Skeletal muscle satellite cell (primary cell): ENCODE measurements around the gene KIF5C.

ENCODE experiments used
- H3K27me3 ChIP-seq: 2 replicates; pipeline ENCODE4 v1.7.0; 2013; ENCODE audit warnings: low read length; ENCODE audit not compliant: control insufficient read depth, insufficient read depth
- H3K36me3 ChIP-seq: 2 replicates; pipeline ENCODE4 v1.7.0; 2013; ENCODE audit warnings: mild to moderate bottlenecking, control low read depth, low read length; ENCODE audit not compliant: insufficient read depth
- H3K4me1 ChIP-seq: 2 replicates; pipeline ENCODE4 v1.7.0; 2013; ENCODE audit warnings: low read length; ENCODE audit not compliant: control insufficient read depth, insufficient read depth
- H3K4me2 ChIP-seq: 2 replicates; pipeline ENCODE4 v1.7.0; 2013; ENCODE audit warnings: mild to moderate bottlenecking, low read length
- H3K4me3 ChIP-seq: 2 replicates; pipeline ENCODE4 v1.7.0; 2013; ENCODE audit warnings: low read length
- H3K9ac ChIP-seq: 2 replicates; pipeline ENCODE4 v1.7.0; 2013; ENCODE audit warnings: mild to moderate bottlenecking, low read depth, low read length, moderate library complexity
- H3K9me3 ChIP-seq: replicated peaks from 2 replicates; pipeline ENCODE4 v1.7.0; 2013; ENCODE audit warnings: mild to moderate bottlenecking, control low read depth, low read length

Gene KIF5C

GRCh38 chr2:148866091-148866490 is 8.9 kb upstream of the KIF5C start:
- no peak overlapping the region for H3K4me2 ChIP-seq
- peaks cover 22% of the 10 kb centered on the region for H3K27me3 ChIP-seq
- H3K4me1 ChIP-seq, result no peaks in the 10 kb centered on the region
- no peaks in the 10 kb centered on the region for H3K36me3 ChIP-seq
- no peaks in the 10 kb centered on the region for H3K9me3 ChIP-seq
- H3K9ac ChIP-seq, result no peak overlapping the region
- H3K4me3 ChIP-seq, result no peak overlapping the region

DNA sequence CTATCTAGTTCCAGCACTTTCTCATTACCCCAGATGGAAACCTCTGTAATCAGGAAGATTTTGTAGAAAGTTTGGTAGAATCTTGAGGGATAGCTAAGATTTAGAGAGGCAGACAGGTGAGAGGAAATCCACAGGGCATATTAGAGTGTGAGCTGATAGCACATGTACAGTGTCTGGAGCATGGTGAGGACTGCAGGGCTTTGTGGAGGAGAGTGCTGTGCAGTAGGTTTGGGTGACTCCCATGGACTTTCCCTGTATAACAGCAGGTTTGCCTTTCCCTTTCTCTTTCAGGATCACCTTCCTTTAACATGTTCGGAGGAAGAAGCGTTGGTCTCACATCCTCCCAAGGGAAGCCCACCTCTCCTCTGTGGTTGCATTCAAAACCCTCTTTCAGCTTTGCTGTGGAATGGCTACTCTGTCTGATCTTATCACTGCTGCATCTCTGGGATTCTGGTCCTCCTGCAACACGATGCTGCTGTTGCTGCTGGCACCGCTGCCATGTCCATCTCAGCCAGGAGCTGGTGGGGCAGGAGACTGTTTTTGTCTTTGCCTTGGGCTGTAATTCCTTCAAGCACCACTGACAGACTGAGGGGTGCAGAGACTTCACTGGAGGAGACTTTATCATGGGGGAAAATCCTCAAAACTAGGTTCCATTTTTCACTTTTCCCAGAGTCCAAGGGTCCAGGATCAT is 7.8 kb upstream of the KIF5C start:
- H3K9ac ChIP-seq, result no peak overlapping the region
- H3K4me1 ChIP-seq, result no peaks in the 10 kb centered on the region
- peaks cover 24% of the 10 kb centered on the region for H3K27me3 ChIP-seq
- H3K4me2 ChIP-seq, result no peak overlapping the region
- no peaks in the 10 kb centered on the region for H3K9me3 ChIP-seq
- no peaks in the 10 kb centered on the region for H3K36me3 ChIP-seq
- H3K4me3 ChIP-seq, result no peak overlapping the region

DNA sequence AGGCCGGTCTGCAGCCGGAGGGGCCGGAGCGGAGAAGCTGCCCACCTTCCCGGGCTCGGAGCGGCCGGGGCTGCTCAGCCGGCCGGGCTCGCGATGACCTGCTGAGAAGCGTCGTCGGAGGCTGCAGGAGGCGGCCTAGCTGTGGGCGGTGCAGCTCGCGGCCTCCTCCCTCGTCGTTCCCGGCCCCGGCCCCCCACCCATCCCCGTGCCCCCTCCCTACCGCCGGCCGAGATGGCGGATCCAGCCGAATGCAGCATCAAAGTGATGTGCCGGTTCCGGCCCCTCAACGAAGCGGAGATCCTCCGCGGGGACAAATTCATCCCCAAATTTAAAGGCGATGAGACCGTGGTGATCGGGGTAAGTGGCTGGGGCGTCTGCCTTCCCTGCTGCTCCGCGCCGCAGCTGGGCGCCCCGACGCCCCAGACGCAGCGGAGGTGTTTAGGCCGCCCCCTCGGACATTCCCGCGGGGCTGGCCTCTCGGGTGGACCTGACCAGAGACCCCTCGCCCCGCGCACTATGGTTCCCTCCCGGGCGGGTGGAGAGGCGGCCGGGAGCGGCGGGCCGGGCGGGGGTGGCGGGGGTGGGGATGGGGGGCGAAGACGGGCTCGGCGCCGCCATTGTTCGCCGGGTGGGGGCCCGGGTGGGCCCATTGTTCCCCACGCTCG is 492 bp downstream of the KIF5C start:
- Histone ChIP-seq H3K4me3 (peak overlapping the region; percentile 47), H3K4me2 (peak overlapping the region; percentile 74), H3K4me1 (peaks cover 4% of the 10 kb centered on the region), H3K27me3 (peaks cover 36% of the 10 kb centered on the region), H3K9me3 (no peaks in the 10 kb centered on the region), H3K9ac (no peak overlapping the region), H3K36me3 (no peaks in the 10 kb centered on the region)

DNA sequence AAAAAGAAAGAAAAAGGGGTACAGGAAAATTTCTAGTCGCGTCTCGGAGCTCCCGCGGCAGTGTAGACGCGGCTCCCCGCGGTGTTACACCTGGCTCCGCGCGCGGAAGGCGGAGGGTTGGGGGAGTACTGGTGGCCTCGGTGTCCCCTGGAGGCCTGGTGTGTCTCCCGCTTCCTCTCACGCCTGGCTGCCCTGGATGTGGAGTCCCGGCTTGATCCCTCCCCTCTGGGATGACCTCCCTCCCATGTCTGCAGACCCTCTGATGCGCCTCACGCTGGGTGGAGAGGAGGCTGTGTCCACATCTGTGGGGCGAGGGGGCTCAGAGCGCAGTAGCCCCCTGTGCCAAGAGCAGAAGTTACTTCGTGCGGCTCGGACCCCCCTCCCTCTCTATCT is 1.2 kb downstream of the KIF5C start:
- Histone ChIP-seq H3K9me3 (no peaks in the 10 kb centered on the region), H3K27me3 (peaks cover 36% of the 10 kb centered on the region), H3K4me1 (peaks cover 4% of the 10 kb centered on the region), H3K4me2 (peak overlapping the region; percentile 41), H3K36me3 (no peaks in the 10 kb centered on the region), H3K9ac (no peak overlapping the region), H3K4me3 (no peak overlapping the region)

DNA sequence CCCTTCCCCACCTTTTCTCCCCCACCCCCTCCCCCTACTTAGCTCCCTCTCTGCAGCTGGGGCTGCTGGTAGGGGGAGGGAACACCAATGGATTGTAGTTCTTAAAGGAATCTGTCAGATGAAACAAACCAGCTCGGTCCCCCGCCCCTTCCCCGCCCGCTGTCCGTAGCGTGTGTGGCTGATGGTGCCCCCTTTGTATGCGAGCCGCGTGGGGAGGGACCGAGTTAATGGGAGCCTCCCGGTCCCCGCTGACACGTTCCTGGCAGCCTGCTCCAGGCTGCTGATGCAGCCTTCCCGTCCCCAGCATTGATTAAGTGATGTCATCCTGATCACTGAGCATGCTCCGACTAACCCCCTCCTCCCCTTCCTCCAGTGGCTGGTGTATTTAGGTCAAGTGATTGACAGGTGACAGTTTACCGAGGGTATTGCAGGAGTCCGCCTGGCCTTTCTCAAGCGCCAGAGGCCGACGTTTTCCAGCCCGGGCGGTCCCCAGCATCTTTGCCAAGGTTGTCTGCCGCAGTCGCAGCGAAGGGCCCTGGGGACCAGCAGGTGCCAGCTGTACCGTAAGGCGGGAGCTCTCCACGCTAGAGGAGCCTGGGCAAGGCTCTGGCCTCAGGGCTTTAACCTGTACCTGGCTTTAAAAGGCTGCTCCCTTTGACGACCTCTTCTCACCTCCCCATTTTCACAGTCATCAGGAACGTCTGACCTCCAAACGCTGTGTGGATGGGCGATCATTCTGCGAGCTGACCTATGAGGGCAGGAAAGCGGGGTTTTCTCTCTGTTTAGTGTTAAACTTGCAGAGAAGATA is 1.8 kb downstream of the KIF5C start:
- Histone ChIP-seq H3K36me3 (no peaks in the 10 kb centered on the region), H3K27me3 (peaks cover 36% of the 10 kb centered on the region), H3K4me2 (peak overlapping the region; percentile 5), H3K9ac (no peak overlapping the region), H3K4me1 (peaks cover 4% of the 10 kb centered on the region), H3K4me3 (no peak overlapping the region), H3K9me3 (no peaks in the 10 kb centered on the region)

- Histone ChIP-seq H3K9ac (no peak overlapping the region), H3K4me2 (no peak overlapping the region), H3K4me1 (peaks cover 4% of the 10 kb centered on the region), H3K36me3 (no peaks in the 10 kb centered on the region), H3K4me3 (no peak overlapping the region), H3K9me3 (no peaks in the 10 kb centered on the region), H3K27me3 (peaks cover 35% of the 10 kb centered on the region)
Measured at GRCh38 chr2:148877403-148877740, 2.3 kb downstream of the KIF5C start.

GRCh38 chr2:148880636-148881035 is 5.6 kb downstream of the KIF5C start:
- Histone ChIP-seq H3K4me3 (no peak overlapping the region), H3K9me3 (no peaks in the 10 kb centered on the region), H3K27me3 (peaks cover 45% of the 10 kb centered on the region), H3K4me1 (peaks cover 4% of the 10 kb centered on the region), H3K4me2 (no peak overlapping the region), H3K9ac (no peak overlapping the region), H3K36me3 (no peaks in the 10 kb centered on the region)

DNA sequence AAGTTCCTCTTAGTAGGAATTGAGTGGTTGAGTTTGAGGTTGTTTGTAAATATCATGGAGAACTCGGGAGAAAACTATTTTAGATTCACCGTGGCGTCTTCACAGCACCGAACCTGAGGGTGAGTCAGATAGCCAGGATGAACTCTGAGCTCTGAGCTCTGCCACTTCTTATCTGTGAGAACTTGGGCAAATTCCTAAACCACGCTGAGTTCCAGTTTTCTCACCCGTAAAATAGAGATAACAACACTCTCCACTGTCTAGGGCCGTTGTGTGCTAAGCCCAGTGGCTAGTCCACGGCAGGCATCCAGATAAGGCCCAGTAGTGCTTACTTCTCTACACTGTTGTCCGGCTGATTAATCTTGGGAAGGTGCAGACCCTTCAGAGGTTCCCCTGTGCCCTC is 7.0 kb downstream of the KIF5C start:
- no peaks in the 10 kb centered on the region for H3K4me1 ChIP-seq
- H3K36me3 ChIP-seq, result no peaks in the 10 kb centered on the region
- no peak overlapping the region for H3K9ac ChIP-seq
- H3K9me3 ChIP-seq, result no peaks in the 10 kb centered on the region
- H3K4me2 ChIP-seq, result no peak overlapping the region
- no peak overlapping the region for H3K4me3 ChIP-seq
- H3K27me3 ChIP-seq, result peaks cover 46% of the 10 kb centered on the region

DNA sequence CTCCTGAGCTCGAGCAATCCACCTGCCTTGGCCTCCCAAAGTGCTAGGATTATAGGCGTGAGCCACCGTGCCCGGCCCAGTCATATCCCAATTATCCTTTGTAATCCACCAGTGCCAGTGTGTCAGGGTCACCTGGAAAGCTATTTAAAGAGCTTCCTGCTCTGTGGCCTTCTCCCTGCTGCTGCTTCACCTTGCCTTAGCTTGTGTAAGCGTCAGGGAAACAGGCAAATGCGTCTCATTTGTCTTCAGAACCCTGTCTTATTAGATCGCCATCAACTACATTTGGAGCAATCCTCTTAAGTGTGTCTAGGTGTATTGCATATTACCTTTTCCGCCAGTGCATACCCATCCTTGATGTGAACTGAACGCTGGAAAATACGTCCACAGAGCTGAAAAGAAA is 10.2 kb downstream of the KIF5C start:
- H3K4me3 ChIP-seq, result no peak overlapping the region
- H3K4me1 ChIP-seq, result no peaks in the 10 kb centered on the region
- H3K4me2 ChIP-seq, result no peak overlapping the region
- no peaks in the 10 kb centered on the region for H3K9me3 ChIP-seq
- no peak overlapping the region for H3K9ac ChIP-seq
- no peaks in the 10 kb centered on the region for H3K36me3 ChIP-seq
- H3K27me3 ChIP-seq, result peaks cover 57% of the 10 kb centered on the region

GRCh38 chr2:148885988-148886387 is 11.0 kb downstream of the KIF5C start:
- no peaks in the 10 kb centered on the region for H3K4me1 ChIP-seq
- H3K27me3 ChIP-seq, result peaks cover 60% of the 10 kb centered on the region
- H3K36me3 ChIP-seq, result no peaks in the 10 kb centered on the region
- H3K4me3 ChIP-seq, result no peak overlapping the region
- no peak overlapping the region for H3K9ac ChIP-seq
- no peaks in the 10 kb centered on the region for H3K9me3 ChIP-seq
- no peak overlapping the region for H3K4me2 ChIP-seq

GRCh38 chr2:148887350-148888002 is 12.4 kb downstream of the KIF5C start:
- no peaks in the 10 kb centered on the region for H3K4me1 ChIP-seq
- H3K27me3 ChIP-seq, result peaks cover 60% of the 10 kb centered on the region
- H3K9ac ChIP-seq, result no peak overlapping the region
- no peaks in the 10 kb centered on the region for H3K9me3 ChIP-seq
- H3K4me3 ChIP-seq, result peak overlapping the region; percentile 23
- H3K36me3 ChIP-seq, result no peaks in the 10 kb centered on the region
- H3K4me2 ChIP-seq, result peak overlapping the region; percentile 62
